IPS-15b (cell line): Measurements from ENCODE around the gene ANO10.
"Not testable (repeated sequence)": the region's sequence is repeated elsewhere in the genome, so short reads cannot be mapped to it uniquely, and the experiment has no call there.

Experiments used
- H3K27me3 ChIP-seq: one replicate; pipeline ENCODE4 v1.6.1; 2013; ENCODE audit warnings: low read length; ENCODE audit not compliant: control insufficient read depth, insufficient read depth
- H3K36me3 ChIP-seq: one replicate; pipeline ENCODE4 v1.6.1; 2013; ENCODE audit warnings: low read length; ENCODE audit not compliant: control insufficient read depth, insufficient read depth
- H3K4me1 ChIP-seq: one replicate; pipeline ENCODE4 v1.6.1; 2013; ENCODE audit warnings: mild to moderate bottlenecking, low read length; ENCODE audit not compliant: control insufficient read depth, insufficient read depth
- H3K4me3 ChIP-seq: one replicate; pipeline ENCODE4 v1.5.1; 2013; ENCODE audit warnings: low read depth, low read length
- H3K9ac ChIP-seq: one replicate; pipeline ENCODE4 v1.6.1; 2013; ENCODE audit warnings: low read depth, mild to moderate bottlenecking, low read length
- H3K9me3 ChIP-seq: one replicate; pipeline ENCODE4 v1.6.1; 2013; ENCODE audit warnings: mild to moderate bottlenecking, low read length; ENCODE audit not compliant: control insufficient read depth, insufficient read depth

Gene ANO10

DNA sequence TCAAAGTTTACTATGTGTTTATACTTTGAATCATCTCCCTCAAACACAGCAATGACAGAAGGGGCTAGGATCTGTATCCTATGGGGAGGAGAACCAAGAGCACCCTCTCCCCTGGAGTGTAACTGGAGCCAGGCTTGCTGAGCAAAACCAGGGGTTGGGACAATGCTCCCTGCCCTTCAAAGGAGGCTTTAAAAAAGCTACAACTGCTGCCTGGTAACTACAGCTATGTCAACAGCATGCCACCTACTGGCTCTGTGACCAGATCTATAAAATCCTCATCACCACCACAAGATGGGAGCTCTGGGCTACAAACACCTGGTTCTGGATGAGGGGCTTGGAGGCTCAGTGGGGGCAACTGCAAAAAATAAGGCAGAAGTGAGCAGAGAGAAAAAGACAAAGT, 61.9 kb downstream of the ANO10 start:
- H3K36me3 ChIP-seq, result peaks cover 2% of the 10 kb centered on the region
- no peaks in the 10 kb centered on the region for H3K9me3 ChIP-seq
- H3K4me1 ChIP-seq, result no peaks in the 10 kb centered on the region
- no peak overlapping the region for H3K9ac ChIP-seq
- no peak overlapping the region for H3K4me3 ChIP-seq
- H3K27me3 ChIP-seq, result no peaks in the 10 kb centered on the region

DNA sequence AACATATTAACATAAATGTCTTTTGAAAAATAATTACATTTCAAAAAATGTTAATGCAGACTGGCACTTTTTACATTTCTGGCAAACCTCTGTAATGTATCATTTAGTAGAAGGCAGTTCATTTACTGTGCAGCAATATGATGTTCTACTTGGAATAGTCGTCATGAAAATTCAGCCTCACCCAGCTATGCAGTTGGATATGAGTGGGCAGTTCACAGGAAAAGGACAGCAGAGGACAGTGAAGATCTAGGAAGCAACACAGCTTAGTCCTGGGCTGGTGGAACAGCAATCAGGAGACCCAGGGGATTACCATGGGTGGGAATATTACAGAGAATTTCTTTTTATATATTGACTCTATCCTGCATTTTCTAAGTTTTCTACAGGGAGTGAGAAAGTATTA, 63.6 kb downstream of the ANO10 start:
- H3K4me1 ChIP-seq, result no peaks in the 10 kb centered on the region
- H3K27me3 ChIP-seq, result no peaks in the 10 kb centered on the region
- peaks cover 5% of the 10 kb centered on the region for H3K36me3 ChIP-seq
- H3K9me3 ChIP-seq, result no peaks in the 10 kb centered on the region
- H3K9ac ChIP-seq, result no peak overlapping the region
- H3K4me3 ChIP-seq, result no peak overlapping the region

DNA sequence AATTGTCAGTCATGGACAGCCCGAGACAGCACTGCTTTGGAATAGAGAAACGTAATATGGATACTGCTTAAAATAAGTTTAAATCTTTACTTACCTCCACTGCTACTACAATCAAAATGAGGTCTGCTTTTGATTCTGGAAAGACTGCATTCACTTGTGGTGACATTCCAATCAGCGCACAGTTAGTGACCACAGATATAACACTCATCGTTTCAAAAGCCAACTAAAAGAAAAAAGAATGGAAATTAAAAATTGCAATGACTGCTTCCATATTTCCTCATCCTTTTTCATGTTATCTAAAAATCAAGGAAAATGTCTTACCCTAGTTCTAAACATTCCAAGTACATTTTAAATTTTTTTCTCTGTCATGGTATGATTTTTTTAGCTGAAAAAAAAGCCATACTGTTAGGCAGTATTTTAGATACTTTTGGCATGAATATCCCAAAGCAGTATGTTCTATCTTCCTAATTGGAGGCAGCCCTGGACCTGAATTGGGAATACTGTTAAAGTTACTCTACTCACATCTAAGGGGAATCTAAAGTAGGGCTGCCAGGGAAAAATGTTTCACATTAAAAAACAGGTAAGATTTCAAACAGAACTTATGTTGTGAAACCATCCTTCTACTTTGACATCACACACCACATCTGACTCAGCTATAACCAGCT, 72.1 kb downstream of the ANO10 start:
- Histone ChIP-seq H3K36me3 (peaks cover 10% of the 10 kb centered on the region), H3K4me1 (no peaks in the 10 kb centered on the region), H3K27me3 (no peaks in the 10 kb centered on the region), H3K4me3 (no peak overlapping the region), H3K9me3 (no peaks in the 10 kb centered on the region), H3K9ac (no peak overlapping the region)

DNA sequence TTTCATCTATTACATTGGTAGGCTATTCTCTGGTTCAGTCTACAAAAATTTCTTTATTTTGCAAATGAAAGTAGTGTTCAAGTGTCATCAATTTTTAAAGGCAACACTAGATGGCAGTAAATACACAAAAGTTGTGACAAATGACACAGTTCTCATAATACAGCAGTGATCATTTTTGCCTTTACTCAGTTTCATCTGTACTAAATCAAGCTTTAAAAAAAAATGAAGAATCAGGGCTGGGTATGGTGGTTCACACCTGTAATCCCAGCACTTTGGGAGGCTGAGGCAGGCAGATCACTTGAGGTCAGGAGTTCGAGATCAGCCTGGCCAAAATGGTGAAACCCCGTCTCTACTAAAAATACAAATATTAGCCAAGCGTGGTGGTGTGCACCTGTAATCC, 77.5 kb downstream of the ANO10 start:
- H3K9ac ChIP-seq, H3K27me3 ChIP-seq, H3K9me3 ChIP-seq, H3K4me3 ChIP-seq, H3K36me3 ChIP-seq: not testable (repeated sequence)
- peaks cover 10% of the 10 kb centered on the region for H3K4me1 ChIP-seq

DNA sequence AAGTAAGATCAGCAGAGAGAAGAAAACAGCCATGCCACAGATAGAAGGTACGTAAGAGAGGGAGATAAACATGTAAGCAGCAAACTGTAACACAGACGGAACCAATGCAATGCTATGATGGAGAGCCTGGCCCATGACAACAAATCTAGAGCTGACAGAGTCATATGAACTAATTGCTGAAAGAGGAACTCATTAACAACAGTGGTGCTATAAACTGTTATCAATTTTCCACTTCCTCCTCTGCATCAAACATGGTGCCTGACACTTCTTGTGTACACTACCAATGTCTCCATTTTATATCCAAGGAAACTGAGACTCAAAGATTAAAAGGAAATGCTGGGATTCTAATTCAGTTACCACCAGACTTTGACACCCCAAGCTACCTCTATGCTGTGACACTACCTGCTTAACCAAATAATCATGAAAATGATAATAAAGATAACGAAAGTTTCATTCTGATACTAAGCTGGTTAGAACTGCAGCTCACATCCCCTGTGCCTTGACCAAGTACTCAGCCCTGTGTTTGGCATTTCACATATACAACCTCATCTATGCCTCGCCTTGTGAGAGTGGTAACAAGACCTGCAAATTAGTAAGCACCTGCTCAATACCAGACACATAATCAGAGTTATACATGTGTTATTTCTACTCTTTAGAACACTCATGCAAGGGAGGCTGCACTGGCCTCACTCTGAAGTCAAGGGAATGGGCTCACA, 79.3 kb downstream of the ANO10 start:
- Histone ChIP-seq H3K36me3 (no peaks in the 10 kb centered on the region), H3K4me1 (peaks cover 16% of the 10 kb centered on the region), H3K27me3 (no peaks in the 10 kb centered on the region), H3K9ac (no peak overlapping the region), H3K9me3 (no peaks in the 10 kb centered on the region), H3K4me3 (no peak overlapping the region)

DNA sequence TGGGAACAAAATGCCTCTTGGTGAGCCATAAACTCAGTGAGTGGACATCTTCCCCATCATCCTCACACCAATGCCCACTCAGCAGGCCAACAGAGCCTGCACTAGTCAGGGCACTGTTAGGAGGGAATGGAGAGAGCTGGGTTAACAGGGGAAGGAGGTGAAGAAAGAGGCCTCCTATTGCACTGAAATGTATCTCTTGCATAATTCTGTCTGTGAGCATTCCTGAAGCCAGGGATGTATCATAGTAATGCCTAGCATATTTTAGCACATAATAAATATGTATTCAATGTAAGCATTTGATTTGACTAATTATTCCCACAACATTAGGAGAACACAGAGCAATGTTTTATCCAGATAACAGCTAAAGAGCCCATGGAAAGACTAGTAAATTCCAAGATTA, 81.2 kb downstream of the ANO10 start:
- Histone ChIP-seq H3K36me3 (no peaks in the 10 kb centered on the region), H3K9ac (no peak overlapping the region), H3K9me3 (no peaks in the 10 kb centered on the region), H3K4me3 (no peak overlapping the region), H3K4me1 (peaks cover 29% of the 10 kb centered on the region), H3K27me3 (no peaks in the 10 kb centered on the region)

DNA sequence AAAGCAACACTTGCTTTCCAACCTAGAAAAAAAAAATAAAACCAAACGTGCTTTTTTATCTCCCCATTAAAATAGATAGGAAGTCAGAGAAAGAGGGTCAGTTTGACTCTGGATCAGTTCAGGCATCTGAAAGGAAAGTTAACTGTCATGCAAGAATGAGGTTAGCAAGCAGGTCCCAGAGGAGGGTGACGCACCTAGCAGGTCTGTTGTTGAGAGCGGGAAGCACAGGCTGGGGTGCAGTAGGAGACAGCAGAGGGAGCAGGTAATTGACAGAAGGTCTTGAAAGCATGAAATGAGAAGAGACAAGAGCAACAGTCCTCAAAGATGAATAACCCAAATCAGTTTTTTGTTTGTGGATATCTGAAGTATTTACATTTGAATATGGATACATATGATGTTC, 82.5 kb downstream of the ANO10 start:
- no peaks in the 10 kb centered on the region for H3K36me3 ChIP-seq
- H3K9me3 ChIP-seq, result no peaks in the 10 kb centered on the region
- no peak overlapping the region for H3K9ac ChIP-seq
- peaks cover 29% of the 10 kb centered on the region for H3K4me1 ChIP-seq
- H3K4me3 ChIP-seq, result no peak overlapping the region
- no peaks in the 10 kb centered on the region for H3K27me3 ChIP-seq

DNA sequence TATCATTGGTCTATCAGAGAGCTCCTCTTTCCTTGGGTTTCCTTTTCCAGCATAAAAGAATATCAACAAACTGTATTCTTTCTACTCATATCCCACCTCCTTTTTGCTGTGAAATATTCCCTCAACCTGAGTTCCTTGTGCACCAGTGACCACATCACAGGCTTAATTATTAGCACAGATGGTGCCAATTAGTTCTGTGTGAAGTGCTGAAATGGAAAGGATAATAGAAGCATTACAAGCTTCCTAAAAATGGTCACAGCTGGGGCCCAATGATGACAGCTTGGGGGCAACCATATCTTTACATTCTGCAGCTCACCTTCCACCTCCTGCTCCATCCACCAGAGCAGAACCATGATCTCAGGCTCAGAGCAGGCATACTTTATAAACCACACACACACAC, 84.6 kb downstream of the ANO10 start:
- H3K27me3 ChIP-seq, result no peaks in the 10 kb centered on the region
- H3K9me3 ChIP-seq, result no peaks in the 10 kb centered on the region
- no peaks in the 10 kb centered on the region for H3K36me3 ChIP-seq
- no peak overlapping the region for H3K9ac ChIP-seq
- no peak overlapping the region for H3K4me3 ChIP-seq
- H3K4me1 ChIP-seq, result peaks cover 26% of the 10 kb centered on the region

DNA sequence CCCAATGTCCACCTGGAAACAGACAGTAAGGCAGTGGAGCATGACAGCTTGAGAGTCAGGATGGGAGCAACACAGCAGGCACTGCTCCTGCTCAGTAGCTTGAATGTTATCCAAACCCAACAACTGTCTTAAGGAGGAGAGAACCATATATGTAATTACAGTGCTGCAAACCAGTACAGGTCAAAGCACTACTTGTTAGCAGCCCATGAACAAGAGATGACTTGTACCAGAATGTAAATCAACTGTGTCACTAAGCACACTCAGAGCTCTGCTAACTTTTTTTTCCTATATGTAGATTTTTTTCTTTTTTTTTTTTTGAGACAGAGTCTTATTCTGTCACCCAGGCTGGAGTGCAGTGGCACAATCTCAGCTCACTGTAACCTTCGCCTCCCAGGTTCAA, 87.1 kb downstream of the ANO10 start:
- Histone ChIP-seq H3K9ac (no peak overlapping the region), H3K36me3 (no peaks in the 10 kb centered on the region), H3K27me3 (no peaks in the 10 kb centered on the region), H3K4me1 (peaks cover 21% of the 10 kb centered on the region), H3K4me3 (no peak overlapping the region), H3K9me3 (no peaks in the 10 kb centered on the region)

DNA sequence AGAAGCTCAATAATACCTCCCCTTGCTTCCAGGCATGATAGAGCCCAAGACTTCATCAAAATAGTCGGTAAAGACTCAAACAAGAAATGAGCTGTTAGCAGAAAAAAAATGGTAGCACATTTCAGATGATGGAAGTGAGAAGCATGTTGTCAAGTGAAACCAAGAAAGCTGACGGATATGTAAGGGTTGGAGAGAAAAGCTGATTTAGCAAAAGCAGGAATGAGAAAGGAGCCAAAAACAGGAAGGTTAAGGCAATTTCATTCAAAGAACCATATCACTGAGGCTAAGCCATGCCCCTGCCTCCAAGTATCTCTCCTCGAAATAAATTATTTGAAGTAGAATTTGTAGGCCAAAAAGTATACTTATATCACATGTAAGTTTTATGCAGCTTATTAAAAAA, 88.8 kb downstream of the ANO10 start:
- Histone ChIP-seq H3K9me3 (no peaks in the 10 kb centered on the region), H3K9ac (no peak overlapping the region), H3K27me3 (no peaks in the 10 kb centered on the region), H3K36me3 (no peaks in the 10 kb centered on the region), H3K4me3 (no peak overlapping the region), H3K4me1 (peaks cover 16% of the 10 kb centered on the region)

DNA sequence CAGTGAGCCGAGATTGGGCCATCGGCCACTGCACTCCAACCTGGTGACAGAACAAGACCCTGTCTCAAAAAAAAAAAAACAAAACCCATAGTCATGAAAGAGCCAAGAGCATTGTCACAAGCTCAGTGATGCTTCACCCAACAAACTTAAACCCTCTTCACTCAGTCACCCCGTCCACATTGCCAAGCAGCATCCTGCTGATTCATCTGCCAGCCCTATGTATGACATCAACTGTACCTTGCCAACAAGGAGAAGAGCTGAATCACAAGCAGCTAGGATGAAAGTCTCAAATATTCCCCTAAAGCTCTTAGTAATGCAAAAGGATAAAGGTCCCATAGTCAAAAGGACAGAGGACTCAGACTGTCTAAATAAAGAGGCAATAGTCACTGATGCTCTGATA, 90.0 kb downstream of the ANO10 start:
- H3K4me3 ChIP-seq, result no peak overlapping the region
- H3K36me3 ChIP-seq, result no peaks in the 10 kb centered on the region
- H3K27me3 ChIP-seq, result no peaks in the 10 kb centered on the region
- no peak overlapping the region for H3K9ac ChIP-seq
- no peaks in the 10 kb centered on the region for H3K9me3 ChIP-seq
- H3K4me1 ChIP-seq, result peaks cover 7% of the 10 kb centered on the region

DNA sequence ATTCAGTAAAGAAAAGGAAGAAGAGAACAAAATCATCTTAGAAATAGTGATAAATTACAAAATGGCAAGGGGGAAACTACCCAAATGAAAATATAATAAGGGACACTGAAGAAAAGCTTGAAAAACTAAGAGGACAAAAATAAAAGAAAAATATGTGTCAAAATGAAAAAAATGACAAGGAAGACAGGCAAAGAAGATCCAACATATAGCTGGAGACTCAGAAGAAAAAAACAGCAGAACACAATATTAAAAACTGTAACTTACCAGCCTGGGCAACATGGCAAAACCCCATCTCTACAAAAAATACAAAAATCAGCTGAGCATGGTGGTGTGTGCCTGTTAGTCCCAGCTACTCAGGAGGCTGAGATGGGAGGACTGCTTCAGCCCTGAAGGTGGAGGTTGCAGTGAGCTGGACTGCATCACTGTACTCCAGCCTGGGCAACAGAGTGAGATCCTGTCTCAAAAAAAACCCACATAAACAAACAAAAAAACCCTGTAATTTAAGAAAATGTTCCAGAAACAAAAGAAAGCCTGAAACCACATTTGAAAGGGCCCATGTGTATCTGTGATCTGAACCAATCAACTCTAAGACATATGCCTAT, 93.2 kb downstream of the ANO10 start:
- Histone ChIP-seq H3K9me3 (no peaks in the 10 kb centered on the region), H3K9ac (no peak overlapping the region), H3K27me3 (no peaks in the 10 kb centered on the region), H3K4me1 (no peaks in the 10 kb centered on the region), H3K36me3 (no peaks in the 10 kb centered on the region), H3K4me3 (no peak overlapping the region)
